Endodermal cell (in vitro differentiated cells): ENCODE data around the gene LDLRAD4. TPM values are rescaled to one million over a fixed set of nuclear protein-coding genes. Genes with fewer than 3 reads are reported as not detected.

Source experiments
- DNase-seq: peaks from one replicate; pipeline ENCODE4 v3.0.0-alpha.2; 2017
- H3K27ac ChIP-seq: 2 replicates; pipeline ENCODE4 v1.5.1; 2013; ENCODE audit warnings: mild to moderate bottlenecking, low read depth, low read length, moderate library complexity
- H3K27me3 ChIP-seq: 2 replicates; pipeline ENCODE4 v1.6.1; 2013; ENCODE audit warnings: mild to moderate bottlenecking, low read length, moderate library complexity; ENCODE audit not compliant: insufficient read depth, control insufficient read depth, poor library complexity, severe bottlenecking
- H3K36me3 ChIP-seq: 2 replicates; pipeline ENCODE4 v1.7.0; 2013; ENCODE audit warnings: mild to moderate bottlenecking, low read length, moderate library complexity; ENCODE audit not compliant: control insufficient read depth, insufficient read depth
- H3K4me1 ChIP-seq: one replicate; pipeline ENCODE4 v1.7.0; 2013; ENCODE audit warnings: low read length; ENCODE audit not compliant: control insufficient read depth, insufficient read depth
- H3K4me3 ChIP-seq: 2 replicates; pipeline ENCODE4 v1.5.1; 2013; ENCODE audit warnings: mild to moderate bottlenecking, low read length, moderate library complexity
- H3K9ac ChIP-seq: 2 replicates; pipeline ENCODE4 v1.6.1; 2013; ENCODE audit warnings: mild to moderate bottlenecking, low read length, moderate library complexity; ENCODE audit not compliant: poor library complexity, severe bottlenecking; ENCODE audit errors: extremely low read depth
- H3K9me3 ChIP-seq: 2 replicates; pipeline ENCODE4 v1.6.1; 2013; ENCODE audit warnings: mild to moderate bottlenecking, low read length, moderate library complexity; ENCODE audit not compliant: control insufficient read depth
- H3K27ac Mint-ChIP-seq: 2 replicates; pipeline ENCODE4 v1.8.0; 2020; ENCODE audit warnings: mixed read lengths
- H3K27me3 Mint-ChIP-seq: 2 replicates; pipeline ENCODE4 v1.8.0; 2021; ENCODE audit warnings: mild to moderate bottlenecking, mixed read lengths; ENCODE audit not compliant: insufficient read depth
- H3K36me3 Mint-ChIP-seq: 2 replicates; pipeline ENCODE4 v1.8.0; 2020; ENCODE audit warnings: low read depth, mixed read lengths
- H3K4me1 Mint-ChIP-seq: 2 replicates; pipeline ENCODE4 v1.8.0; 2020; ENCODE audit warnings: mixed read lengths
- H3K4me3 Mint-ChIP-seq: 2 replicates; pipeline ENCODE4 v1.8.0; 2020; ENCODE audit warnings: mild to moderate bottlenecking, moderate library complexity, mixed read lengths
- H3K9me3 Mint-ChIP-seq: 2 replicates; pipeline ENCODE4 v1.8.0; 2020; ENCODE audit warnings: mild to moderate bottlenecking, mixed read lengths
- CTCF ChIP-seq: fragments of 200-600 bp; sonication (generic); conservative IDR thresholded peaks from 2 replicates; pipeline ENCODE4 v1.5.0; 2021; ENCODE audit warnings: antibody characterized with exemption, mild to moderate bottlenecking
- WGBS, 2 experiments: methylation state at CpG; one replicate each; pipeline versions ENCODE4 v1.1.5 to v1.1.7; 2013; ENCODE audit warnings: missing lambda C conversion rate in 2 of 2, mixed read lengths in 1 of 2; ENCODE audit not compliant: insufficient coverage in 1 of 2, insufficient read length in 1 of 2; 5-methylcytosine and 5-hydroxymethylcytosine counted together
- total RNA-seq, 2 donors: library from RNA; stranded (reverse); fragmentation: NEBNext Ultra II Directional in 1 of 2; extraction: Animal tissue kit (Norgen Biotek cat#: 25700) in 1 of 2; gene quantifications; 2 replicates in 1 of 2; 3 replicates in 1 of 2; pipeline ENCODE4 v1.2.1, GENCODE V29; 2021

LDLRAD4 gene
- total RNA-seq, 2 donors from 2014 or later, result 14.9 to 15.1 TPM

- peaks cover 33% of the 10 kb centered on the region for H3K27me3 Mint-ChIP-seq
- H3K9me3 ChIP-seq, result peaks cover 12% of the 10 kb centered on the region
- peaks cover 18% of the 10 kb centered on the region for H3K9me3 Mint-ChIP-seq
- no peak for DNase-seq
- H3K27ac ChIP-seq, result no peak overlapping the region
- no peak for TF ChIP-seq CTCF
- H3K4me3 ChIP-seq, result no peak overlapping the region
- 92 to 97% methylated on average over 5 of the region's 5 CpGs for WGBS, 2 experiments
- H3K36me3 Mint-ChIP-seq, result peaks cover 2% of the 10 kb centered on the region
- H3K27ac Mint-ChIP-seq, result no peak overlapping the region
- H3K4me1 Mint-ChIP-seq, result peaks cover under 1% of the 10 kb centered on the region
- H3K4me3 Mint-ChIP-seq, result no peak overlapping the region
- H3K4me1 ChIP-seq, result no peaks in the 10 kb centered on the region
- H3K36me3 ChIP-seq, result no peaks in the 10 kb centered on the region
- peaks cover 5% of the 10 kb centered on the region for H3K27me3 ChIP-seq
- H3K9ac ChIP-seq, result no peak overlapping the region
These were observed 416.5 kb downstream of the LDLRAD4 start for GRCh38 chr18:13635046-13635445.

- H3K4me1 Mint-ChIP-seq, result no peaks in the 10 kb centered on the region
- H3K9ac ChIP-seq, result no peak overlapping the region
- WGBS, 2 experiments, result 93 to 97% methylated on average over 8 to 10 of the region's 10 CpGs
These were observed 420.4 kb downstream of the LDLRAD4 start for GRCh38 chr18:13638719-13639595.

GRCh38 chr18:13640266-13640860 is 421.8 kb downstream of the LDLRAD4 start:
- Histone ChIP-seq H3K9ac (no peak overlapping the region), H3K27ac (no peak overlapping the region), H3K36me3 (no peaks in the 10 kb centered on the region), H3K9me3 (no peaks in the 10 kb centered on the region), H3K27me3 (peaks cover 5% of the 10 kb centered on the region), H3K4me3 (no peak overlapping the region), H3K4me1 (no peaks in the 10 kb centered on the region)
- H3K27me3 Mint-ChIP-seq, result peaks cover 54% of the 10 kb centered on the region
- 88 to 90% methylated on average over 2 to 8 of the region's 10 CpGs for WGBS, 2 experiments
- TF ChIP-seq CTCF, result no peak
- H3K36me3 Mint-ChIP-seq, result no peaks in the 10 kb centered on the region
- no peak overlapping the region for H3K27ac Mint-ChIP-seq
- no peak overlapping the region for H3K4me3 Mint-ChIP-seq
- no peaks in the 10 kb centered on the region for H3K4me1 Mint-ChIP-seq
- H3K9me3 Mint-ChIP-seq, result no peaks in the 10 kb centered on the region
- DNase-seq, result peak; percentile 17

More at GRCh38 chr18:13638719-13639595, 420.4 kb downstream of the LDLRAD4 start:
- H3K4me3 Mint-ChIP-seq, result no peak overlapping the region
- Histone ChIP-seq H3K36me3 (no peaks in the 10 kb centered on the region), H3K9me3 (no peaks in the 10 kb centered on the region), H3K4me3 (no peak overlapping the region), H3K27ac (no peak overlapping the region), H3K4me1 (no peaks in the 10 kb centered on the region), H3K27me3 (peaks cover 5% of the 10 kb centered on the region)
- DNase-seq, result peak; percentile 22
- H3K9me3 Mint-ChIP-seq, result peaks cover 2% of the 10 kb centered on the region
- TF ChIP-seq CTCF, result no peak
- H3K36me3 Mint-ChIP-seq, result peaks cover 1% of the 10 kb centered on the region
- no peak overlapping the region for H3K27ac Mint-ChIP-seq
- peaks cover 54% of the 10 kb centered on the region for H3K27me3 Mint-ChIP-seq
